SU-DHL-6 (cell line): ENCODE measurements around the gene TMEM223.

ENCODE experiments used
- CTCF ChIP-seq: fragments of 200-600 bp; sonication (generic); IDR thresholded peaks from one replicate; pipeline ENCODE4 v1.5.1; 2017; ENCODE audit warnings: antibody characterized with exemption, mild to moderate bottlenecking, low read length, moderate library complexity; ENCODE audit not compliant: insufficient read depth, poor library complexity, severe bottlenecking
- EZH2phosphoT487 ChIP-seq: fragments of 200-600 bp; sonication (generic), shearing (Covaris generic); conservative IDR thresholded peaks from 2 replicates; pipeline ENCODE4 v1.6.1; 2018; ENCODE audit warnings: mild to moderate bottlenecking, antibody characterized with exemption, low read length, moderate library complexity, mixed read lengths

- no peak for TF ChIP-seq CTCF
- no peak for TF ChIP-seq EZH2phosphoT487
Observed at GRCh38 chr11:62791501-62792201, at the start of gene TMEM223.
